GM19324 (cell line): ENCODE results near the gene ADAM22.

Experiments
- ATAC-seq: cut with Tn5 transposase; IDR thresholded peaks from one replicate; pipeline ENCODE4 v1.9.1; 2021; ENCODE audit warnings: mild to moderate bottlenecking, moderate library complexity; ENCODE audit not compliant: unreplicated experiment, low FRiP score

The ADAM22 gene

GRCh38 chr7:88104732-88105131, 170.7 kb downstream of the ADAM22 start:
- no peak for ATAC-seq

GRCh38 chr7:88105231-88105630, 171.2 kb downstream of the ADAM22 start:
- no peak for ATAC-seq

GRCh38 chr7:88106434-88106833, 172.4 kb downstream of the ADAM22 start:
- no peak for ATAC-seq

- no peak for ATAC-seq
Observed at GRCh38 chr7:88109612-88110011, 175.6 kb downstream of the ADAM22 start.

- ATAC-seq: no peak
Observed at GRCh38 chr7:88111140-88111743, 177.2 kb downstream of the ADAM22 start.

GRCh38 chr7:88111954-88112471, 178.0 kb downstream of the ADAM22 start:
- ATAC-seq: no peak

GRCh38 chr7:88115258-88115796, 181.3 kb downstream of the ADAM22 start:
- ATAC-seq: peak; percentile 77

- no peak for ATAC-seq
Observed at GRCh38 chr7:88115816-88116215, 181.8 kb downstream of the ADAM22 start.

- no peak for ATAC-seq
Observed at GRCh38 chr7:88116235-88116795, 182.3 kb downstream of the ADAM22 start.

- ATAC-seq: no peak
Observed at GRCh38 chr7:88117325-88117724, 183.3 kb downstream of the ADAM22 start.

GRCh38 chr7:88121335-88121734, 187.3 kb downstream of the ADAM22 start:
- ATAC-seq: no peak

- no peak for ATAC-seq
Observed at GRCh38 chr7:88127637-88128290, 193.7 kb downstream of the ADAM22 start.

GRCh38 chr7:88132725-88133124, 198.7 kb downstream of the ADAM22 start:
- no peak for ATAC-seq

GRCh38 chr7:88140947-88141346, 206.9 kb downstream of the ADAM22 start:
- no peak for ATAC-seq

- ATAC-seq: no peak
Observed at GRCh38 chr7:88141479-88141878, 207.4 kb downstream of the ADAM22 start.

GRCh38 chr7:88141953-88142352, 207.9 kb downstream of the ADAM22 start:
- ATAC-seq: no peak

GRCh38 chr7:88146616-88147015, 212.6 kb downstream of the ADAM22 start:
- ATAC-seq: no peak

- no peak for ATAC-seq
Observed at GRCh38 chr7:88147341-88147740, 213.3 kb downstream of the ADAM22 start.

GRCh38 chr7:88147949-88148348, 213.9 kb downstream of the ADAM22 start:
- ATAC-seq: no peak

GRCh38 chr7:88150033-88150432, 216.0 kb downstream of the ADAM22 start:
- ATAC-seq: no peak

- ATAC-seq: no peak
Observed at GRCh38 chr7:88151119-88151790, 217.2 kb downstream of the ADAM22 start.
